H1 (cell line): ENCODE data around the gene LRP5. TPM values are rescaled to one million over a fixed set of nuclear protein-coding genes. Genes with fewer than 3 reads are reported as not detected.

Experiments
- TAF1 ChIP-seq: IDR thresholded peaks from 2 replicates; pipeline ENCODE4 v1.6.1; 2011; ENCODE audit warnings: mild to moderate bottlenecking, low read depth, low read length
- polyA plus RNA-seq, 7 experiments: library from polyadenylated mRNA; depleted of rRNA in 3 of 7; stranded (reverse) in 5 of 7; unstranded in 2 of 7; fragments of >200 nt in 5 of 7; fragments of 200-250 nt in 2 of 7; gene quantifications; 1 replicate in 5 of 7; 2 replicates in 1 of 7; 4 replicates in 1 of 7; pipeline versions ENCODE4 v1.2.1 to v1.2.3, GENCODE V29; 2011 to 2013; ENCODE audit warnings: missing spikeins in 2 of 7, mixed read lengths in 2 of 7
- total RNA-seq: library from RNA; stranded (reverse); fragmentation: NEBNext Ultra II Directional; extraction: Animal tissue kit (Norgen Biotek cat#: 25700); gene quantifications from 2 replicates; pipeline ENCODE4 v1.2.1, GENCODE V29; 2021

The LRP5 gene
- total and polyA plus RNA-seq, 2 of the 8 experiments (the other 6 are each of a cell fraction or from before 2014, with no cell fraction given), result 19.0 to 38.9 TPM

DNA sequence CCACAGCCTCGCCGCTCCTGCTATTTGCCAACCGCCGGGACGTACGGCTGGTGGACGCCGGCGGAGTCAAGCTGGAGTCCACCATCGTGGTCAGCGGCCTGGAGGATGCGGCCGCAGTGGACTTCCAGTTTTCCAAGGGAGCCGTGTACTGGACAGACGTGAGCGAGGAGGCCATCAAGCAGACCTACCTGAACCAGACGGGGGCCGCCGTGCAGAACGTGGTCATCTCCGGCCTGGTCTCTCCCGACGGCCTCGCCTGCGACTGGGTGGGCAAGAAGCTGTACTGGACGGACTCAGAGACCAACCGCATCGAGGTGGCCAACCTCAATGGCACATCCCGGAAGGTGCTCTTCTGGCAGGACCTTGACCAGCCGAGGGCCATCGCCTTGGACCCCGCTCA is 35.5 kb downstream of the LRP5 start (continued):
- TF ChIP-seq TAF1, result no peak
